Erythroblast (primary cell): ENCODE data around the gene HSPB9.

Experiments used
- GATA1 ChIP-seq: IDR thresholded peaks from 2 replicates; pipeline ENCODE4 v1.6.1; 2011; ENCODE audit warnings: low read depth, mild to moderate bottlenecking, control low read depth, low read length, moderate library complexity
- POLR2A ChIP-seq: IDR thresholded peaks from 2 replicates; pipeline ENCODE4 v1.6.1; 2011; ENCODE audit warnings: mild to moderate bottlenecking, low read length

DNA sequence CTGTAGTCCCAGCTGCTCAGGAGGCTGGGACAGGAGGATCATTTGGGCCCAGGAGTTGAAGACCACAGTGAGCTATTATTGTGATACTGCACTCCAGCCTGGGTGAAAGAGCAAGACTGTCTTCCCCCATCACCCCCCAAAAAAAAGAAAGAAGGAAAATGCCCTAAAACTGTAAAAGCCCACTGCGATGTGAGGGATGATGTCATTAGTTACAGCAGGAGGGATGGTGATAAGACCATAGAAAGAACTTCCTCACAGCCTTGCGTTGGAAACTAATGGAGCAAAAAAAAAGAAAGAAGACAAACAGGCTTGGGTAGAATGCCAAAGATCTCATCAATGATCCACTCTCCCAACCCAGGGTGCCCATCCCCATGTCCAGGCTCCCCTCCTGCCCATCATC lies 43.1 kb upstream of the HSPB9 start:
- no peak for TF ChIP-seq POLR2A
- TF ChIP-seq GATA1: no peak
